AG08396 (cell line): ENCODE results near the gene HYKK.
A peak's percentile ranks its signal among the peaks of the same experiment; 100 is the strongest.
"Not testable (repeated sequence)": the region's sequence is repeated elsewhere in the genome, so short reads cannot be mapped to it uniquely, and the experiment has no call there.

Source experiments
- DNase-seq: peaks from one replicate; pipeline ENCODE4 v3.0.0; 2012; ENCODE audit warnings: low spot score, mixed read lengths

Gene HYKK

DNA sequence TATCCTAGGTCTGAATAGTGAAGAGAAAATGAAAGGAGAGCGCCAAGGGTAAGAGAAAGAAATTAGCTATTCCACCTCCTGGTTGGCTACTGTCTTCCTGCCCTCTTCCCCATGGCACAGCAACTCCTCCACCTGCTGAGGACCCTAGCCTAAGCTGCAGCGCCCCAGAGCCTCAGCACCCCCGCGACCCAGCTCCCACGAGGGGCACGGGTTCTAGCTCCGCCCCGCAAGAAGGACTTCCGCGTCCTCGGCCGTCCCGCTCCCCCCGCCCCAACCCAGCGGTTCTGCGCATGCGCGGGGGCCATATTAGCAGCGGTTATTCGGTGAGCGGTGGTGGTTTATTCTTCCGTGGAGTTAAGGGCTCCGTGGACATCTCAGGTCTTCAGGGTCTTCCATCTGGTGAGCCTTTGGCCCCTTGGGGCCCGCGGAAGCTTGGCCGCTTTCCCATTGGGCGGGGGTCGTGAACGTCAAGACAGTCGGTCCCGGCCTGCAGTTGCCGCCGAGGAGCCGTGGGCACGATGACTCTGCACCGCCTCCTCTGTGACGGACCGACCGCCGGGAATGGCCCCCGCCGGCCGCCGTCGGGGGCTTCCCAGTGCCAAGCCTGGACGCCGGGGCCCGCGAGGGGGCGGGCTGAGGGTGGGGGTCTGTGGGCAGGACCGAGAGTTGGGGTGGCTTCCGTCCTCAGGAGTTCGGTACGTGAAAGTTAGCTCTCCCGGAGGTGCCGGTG, 32.9 kb downstream of the HYKK start, which contains the start of gene PSMA4:
PSMA4 (plus strand) TSS at position 304 of the 730 bp plus-strand sequence. CDS start 1,484 bp downstream, outside the sequence.
- DNase-seq: peak; percentile 97

GRCh38 chr15:78540871-78541743, 33.7 kb downstream of the HYKK start:
- DNase-seq: peak; percentile 29

- DNase-seq: no peak
These were observed 34.3 kb downstream of the HYKK start for GRCh38 chr15:78541744-78542034.

DNA sequence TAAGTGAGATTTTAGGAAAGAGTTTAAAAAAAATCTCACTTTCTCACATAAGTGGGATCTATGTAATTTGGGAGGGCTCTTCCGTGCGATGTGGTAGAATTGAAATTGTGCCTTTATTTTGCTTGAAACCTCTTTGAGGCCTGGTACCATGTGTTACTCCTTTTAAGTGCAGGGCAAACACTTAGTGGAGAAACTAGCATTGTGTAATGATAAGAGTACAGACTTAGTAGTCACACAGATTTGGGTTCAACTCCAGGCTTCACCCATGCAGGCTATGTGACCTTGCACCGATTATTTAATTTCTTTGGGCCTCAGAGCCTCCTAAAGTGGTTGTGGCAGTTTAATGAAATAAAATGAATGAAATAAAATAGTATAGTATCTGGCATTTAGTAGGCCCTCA, 35.3 kb downstream of the HYKK start:
- DNase-seq: no peak

DNA sequence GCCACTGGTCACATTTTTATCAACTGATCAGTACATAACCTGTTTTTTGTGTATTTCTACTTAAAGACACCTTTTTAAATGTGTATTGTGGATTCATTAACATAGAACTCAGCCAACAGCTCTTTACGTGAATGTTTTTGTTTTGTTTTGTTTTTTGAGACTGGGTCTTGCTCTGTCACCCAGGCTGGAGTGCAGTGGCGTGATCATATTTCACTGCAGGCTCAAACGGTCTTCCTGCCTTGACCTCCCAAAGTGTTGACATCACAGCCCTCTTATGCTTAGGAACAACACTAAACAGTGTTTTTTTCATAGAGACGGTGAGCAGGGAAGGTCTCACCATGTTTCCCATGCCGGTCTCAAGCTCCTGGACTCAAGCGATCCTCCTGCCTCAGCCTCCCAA, 42.8 kb downstream of the HYKK start:
- DNase-seq: no peak

DNA sequence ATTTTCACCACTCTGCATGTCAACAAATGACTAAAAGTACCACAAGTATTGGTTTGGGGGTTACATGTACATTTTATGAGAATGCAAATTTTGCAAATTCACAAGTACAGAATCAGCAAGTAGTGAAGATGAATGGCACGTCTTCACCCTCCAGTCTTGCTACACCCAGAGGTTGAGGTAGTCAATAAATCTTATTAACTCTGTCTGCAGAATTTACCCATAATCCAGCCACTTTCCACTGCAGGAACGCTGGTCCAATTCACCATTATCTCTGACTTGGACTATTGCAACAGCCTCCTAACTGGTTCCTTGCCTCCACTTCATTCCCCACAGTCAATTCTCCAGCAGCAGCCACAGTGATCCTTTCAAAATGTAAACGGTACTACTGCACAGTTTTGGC, 43.4 kb downstream of the HYKK start:
- no peak for DNase-seq

DNA sequence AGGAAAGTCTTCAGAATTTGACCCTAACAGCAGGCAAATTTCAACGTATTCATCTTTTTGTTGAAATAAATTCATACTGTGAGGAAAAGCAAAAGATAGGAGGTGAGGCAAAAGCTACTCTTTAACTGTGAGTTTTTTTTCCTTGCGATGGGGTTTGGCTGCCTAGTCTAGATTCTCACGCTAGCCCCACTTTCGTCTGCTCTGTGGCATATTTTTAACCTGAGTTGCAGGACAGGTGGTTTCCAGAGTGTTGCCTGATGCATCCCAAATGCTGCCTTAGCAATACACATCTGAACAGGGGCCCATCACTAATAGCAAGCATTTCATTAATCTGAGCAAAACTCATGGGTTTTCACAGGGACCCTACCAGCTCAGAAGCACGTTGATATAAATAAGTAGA, 44.5 kb downstream of the HYKK start:
- no peak for DNase-seq

GRCh38 chr15:78552597-78552996, 45.2 kb downstream of the HYKK start:
- DNase-seq: no peak

DNA sequence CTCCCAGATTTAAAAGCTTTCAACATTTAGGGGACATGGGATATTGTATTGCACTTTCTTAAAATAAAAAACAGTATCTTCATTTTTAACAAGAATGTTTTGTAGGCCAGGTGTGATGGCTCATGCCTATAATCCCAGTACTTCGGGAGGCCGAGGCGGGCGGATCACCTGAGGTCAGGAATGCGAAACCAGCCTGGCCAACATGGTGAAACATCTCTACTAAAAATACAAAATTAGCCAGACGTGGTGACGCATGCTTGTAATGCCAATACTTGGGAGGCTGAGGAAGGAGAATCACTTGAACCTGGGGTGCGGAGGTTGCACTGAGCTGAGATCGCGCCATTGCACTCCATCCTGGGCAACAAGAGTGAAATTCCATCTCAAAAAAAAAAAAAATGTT, 52.8 kb downstream of the HYKK start:
- not testable (repeated sequence) for DNase-seq

GRCh38 chr15:78561490-78561889, 54.1 kb downstream of the HYKK start:
- no peak for DNase-seq

DNA sequence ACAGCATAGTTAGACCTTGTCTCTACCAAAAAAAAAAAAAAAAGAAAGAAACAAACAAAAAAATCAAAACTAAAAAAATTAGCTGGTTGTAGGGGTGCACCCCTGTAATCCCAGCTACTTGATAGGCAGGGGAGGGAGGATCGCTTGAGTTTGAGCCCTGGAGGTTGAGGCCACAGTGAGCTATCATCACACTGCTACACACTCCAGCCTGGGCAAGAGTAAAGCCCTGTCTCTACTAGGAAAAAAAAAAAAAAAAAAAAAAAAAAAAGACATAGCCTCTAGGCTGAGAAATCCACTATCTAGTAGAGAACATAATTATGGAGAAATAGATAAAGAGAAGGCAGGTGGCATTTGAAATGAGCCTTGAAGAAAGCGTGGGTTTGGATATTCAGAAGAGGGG, 55.7 kb downstream of the HYKK start:
- no peak for DNase-seq

DNA sequence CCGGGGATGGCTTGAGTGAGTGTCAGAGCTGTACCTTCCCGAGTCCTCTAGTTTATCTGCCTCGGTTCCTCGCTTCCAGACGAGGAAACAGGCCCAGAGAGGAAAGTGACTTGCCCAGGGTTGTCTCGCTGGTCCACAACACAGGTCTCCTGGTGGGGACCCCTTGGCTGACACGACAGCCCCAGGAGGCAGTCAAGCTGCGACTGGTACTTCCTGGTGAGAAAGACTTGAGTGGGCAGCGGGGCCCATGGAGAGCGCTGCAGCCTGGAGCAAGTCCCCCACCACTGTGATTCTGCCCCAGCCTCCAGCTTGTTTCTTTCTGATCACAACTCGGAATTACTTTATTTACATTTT, 57.3 kb downstream of the HYKK start:
- DNase-seq: no peak

- DNase-seq: peak; percentile 86
These were observed 57.9 kb downstream of the HYKK start, which contains the start of gene CHRNA5 for GRCh38 chr15:78565097-78565950. Gene CHRNA5, plus strand, starts transcription at chr15:78565520. Its CDS starts 200 bp downstream, at chr15:78565720.

DNA sequence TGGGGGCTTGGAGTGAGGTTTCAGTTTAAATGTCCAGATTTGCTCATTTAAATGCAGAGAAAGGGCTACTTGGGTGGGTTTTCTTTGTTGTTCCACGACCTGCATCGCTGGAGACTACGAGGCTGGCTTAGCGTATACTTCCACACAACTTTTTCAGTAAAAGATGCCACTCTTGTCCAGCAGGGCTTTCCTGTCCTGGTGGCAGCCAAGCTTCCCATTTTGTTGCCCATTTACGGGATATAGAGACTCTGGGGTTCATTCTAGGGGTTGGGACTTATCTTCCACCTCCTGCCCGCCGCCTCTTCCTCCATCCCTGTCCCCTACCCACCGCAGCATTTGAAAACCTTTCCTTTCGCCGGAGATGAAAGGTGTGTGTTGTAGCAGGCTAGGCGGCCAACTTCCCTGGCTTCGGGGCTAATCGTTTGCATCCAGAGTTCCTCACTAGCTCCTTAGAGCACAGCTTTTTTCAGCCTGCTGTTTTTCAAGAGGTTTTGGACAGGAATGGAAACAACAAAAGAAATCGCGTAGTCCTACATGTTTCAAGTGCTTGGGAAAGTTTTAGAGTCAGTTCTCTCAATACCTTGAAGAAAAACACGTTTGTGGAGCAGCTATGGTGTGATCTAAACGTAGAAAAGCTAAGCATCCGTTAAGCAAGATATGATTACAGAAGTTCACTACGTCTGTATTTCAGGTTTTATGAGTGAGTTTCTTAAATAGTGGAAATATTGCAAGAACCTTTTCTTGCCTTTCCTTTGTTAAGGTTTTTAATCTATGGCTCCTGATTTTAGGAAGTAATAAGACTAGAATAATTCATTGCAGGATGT, 58.8 kb downstream of the HYKK start:
- peak; percentile 51 for DNase-seq

GRCh38 chr15:78567531-78567930, 60.2 kb downstream of the HYKK start:
- no peak for DNase-seq

DNA sequence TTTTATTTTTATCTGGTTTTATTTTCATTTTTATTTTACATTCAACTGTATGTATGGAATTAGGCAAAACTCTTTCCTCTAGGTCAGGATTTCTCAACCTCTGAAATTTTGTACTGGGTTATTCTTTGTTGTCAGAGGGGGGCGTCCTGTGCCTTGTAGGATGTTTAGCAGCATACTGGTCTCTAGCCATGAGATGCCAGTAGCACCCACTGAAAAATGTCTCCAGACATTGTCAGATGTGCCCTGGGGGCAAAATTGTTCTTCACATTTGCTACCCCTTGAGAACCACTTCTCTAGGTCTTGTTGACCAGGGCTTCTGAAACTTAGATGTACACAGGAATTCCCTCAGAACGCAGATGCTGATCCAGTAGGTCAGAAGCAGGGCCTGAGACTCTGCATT, 63.3 kb downstream of the HYKK start:
- no peak for DNase-seq

DNA sequence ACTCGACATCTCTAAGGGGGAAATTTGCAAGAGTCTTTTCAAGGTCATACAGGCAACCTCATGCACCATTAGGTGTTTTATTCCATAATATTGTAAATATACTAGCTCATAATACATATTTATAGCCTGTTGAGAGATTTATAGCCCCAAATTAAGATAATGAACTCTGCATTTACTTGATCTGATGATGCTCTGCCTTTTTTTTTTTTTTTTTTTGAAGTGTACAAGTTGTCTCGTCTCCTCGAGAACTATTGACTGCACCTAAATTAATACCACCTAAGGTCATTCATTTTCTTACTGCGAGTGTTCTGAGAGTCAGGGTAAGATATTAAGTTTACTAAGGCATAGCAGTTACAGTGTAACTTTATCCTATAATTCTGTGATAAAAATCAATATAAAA, 64.0 kb downstream of the HYKK start:
- DNase-seq: no peak

DNA sequence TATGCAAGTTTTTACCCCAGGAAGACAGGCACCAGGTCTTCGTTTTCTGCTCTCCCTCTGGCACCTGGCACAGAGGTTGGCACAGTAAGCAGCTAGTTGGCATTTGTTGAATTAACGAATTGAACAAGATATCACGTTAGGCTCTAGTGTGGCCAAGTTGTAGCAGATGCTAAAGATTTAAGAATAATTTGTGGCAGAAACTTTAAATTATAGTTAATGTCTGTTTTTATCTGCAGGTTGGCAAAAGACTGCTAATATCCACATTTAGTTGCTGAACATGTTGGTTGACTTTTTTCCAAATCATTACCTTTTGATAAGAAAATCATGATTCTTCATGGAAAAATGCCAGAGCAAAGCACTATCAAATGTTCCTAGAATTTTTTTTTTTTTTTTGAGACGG, 66.0 kb downstream of the HYKK start:
- DNase-seq: no peak

DNA sequence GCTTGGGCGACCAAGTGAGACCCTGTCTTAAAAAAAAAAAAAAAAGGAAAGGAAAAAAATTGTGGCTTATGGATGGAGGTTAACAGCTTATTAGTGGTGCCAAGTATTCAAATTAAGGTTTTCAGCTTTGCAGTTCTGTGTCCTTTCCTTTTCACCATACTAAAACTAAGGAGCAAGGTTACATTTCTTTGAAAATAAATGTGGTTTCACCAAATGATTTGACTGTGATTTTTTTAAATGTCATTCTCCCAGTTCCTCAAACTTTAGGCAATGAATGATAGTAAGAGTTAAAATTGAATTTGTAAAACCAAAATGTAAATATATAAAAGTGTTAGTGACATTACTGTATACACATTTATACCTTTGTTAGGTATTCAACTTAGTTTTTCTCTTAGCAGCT, 67.6 kb downstream of the HYKK start:
- no peak for DNase-seq
